Measurements from ENCODE around the gene UBAP1L. TPM values are rescaled to one million over a fixed set of nuclear protein-coding genes. Genes with fewer than 3 reads are reported as not detected.
"Not testable (repeated sequence)": the region's sequence is repeated elsewhere in the genome, so short reads cannot be mapped to it uniquely, and the experiment has no call there.

UBAP1L gene
- total RNA-seq, 1 experiment from 2014 or later: 3.0 TPM

DNA sequence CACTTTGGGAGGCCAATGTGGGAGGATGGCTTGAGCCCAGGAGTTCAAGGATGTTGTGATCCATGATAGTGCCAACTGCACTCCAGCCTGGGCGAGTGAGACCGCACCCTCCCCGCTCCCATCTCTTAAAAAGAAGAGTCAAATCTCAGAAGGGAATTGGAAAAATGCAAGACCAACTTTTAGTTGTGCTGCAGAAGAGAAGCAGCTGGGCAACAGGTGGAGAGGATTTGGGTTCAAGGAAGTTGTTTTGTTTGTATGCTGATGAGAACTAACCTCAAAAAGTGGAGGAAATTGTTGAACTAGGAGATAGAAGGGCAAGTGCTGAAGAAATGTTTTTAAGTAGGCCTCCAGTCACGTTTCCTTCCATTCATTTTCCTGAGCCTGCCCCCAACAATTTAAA is 31.4 kb upstream of the UBAP1L start:
- no peaks in the 10 kb centered on the region for H3K27me3 Mint-ChIP-seq (ENCODE audit: low read depth)
- peak overlapping the region in 1 of 3 experiments; percentile 32; a peak in 2 of 7 replicates for H3K27ac Mint-ChIP-seq
- no peak overlapping the region for H4K5ac ChIP-seq (ENCODE audit: insufficient read length, low read depth, low read length)

DNA sequence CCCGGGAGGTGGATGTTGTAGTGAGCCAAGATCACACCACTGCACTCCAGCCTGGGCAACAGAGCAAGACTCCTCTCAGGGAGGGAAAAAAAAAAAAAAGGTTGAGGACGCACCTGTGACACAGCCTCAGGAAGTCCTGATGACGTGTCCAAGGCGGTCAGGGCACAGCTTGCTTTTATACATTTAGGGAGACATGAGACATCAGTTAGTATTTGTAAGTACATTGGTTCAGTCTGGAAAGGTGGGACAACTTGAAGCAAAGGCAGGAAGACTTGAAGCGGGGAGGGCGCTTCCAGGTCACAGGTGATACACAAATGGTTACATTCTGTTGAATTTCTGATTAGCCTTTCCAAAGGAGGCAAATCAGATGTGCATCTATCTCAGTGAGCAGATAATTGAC is 23.6 kb upstream of the UBAP1L start:
- not testable (repeated sequence) for H3K4ac ChIP-seq (ENCODE audit: low read depth, low read length); H2BK15ac ChIP-seq (ENCODE audit: low read depth, low read length); H3K27ac Mint-ChIP-seq; H4K20me1 ChIP-seq (ENCODE audit: control insufficient read depth, insufficient read depth, insufficient read length); H4K5ac ChIP-seq (ENCODE audit: insufficient read length, low read depth, low read length); H2BK120ac ChIP-seq (ENCODE audit: low read depth, low read length, poor library complexity, severe bottlenecking); H3T11ph ChIP-seq (ENCODE audit: low read length); H3K4me1 ChIP-seq (ENCODE audit: insufficient read depth, low read length); H3K9ac ChIP-seq (ENCODE audit: extremely low read depth, insufficient read length, low read length); H2BK5ac ChIP-seq (ENCODE audit: insufficient read length, low read length); H3K79me1 ChIP-seq (ENCODE audit: insufficient read depth, low read depth, low read length, poor library complexity, severe bottlenecking); H3K4me2 ChIP-seq (ENCODE audit: insufficient read depth, insufficient read length, low read length); H3K4me1 Mint-ChIP-seq; H3K56ac ChIP-seq (ENCODE audit: insufficient read length, low read depth, low read length); H3K4me3 Mint-ChIP-seq; H3K18ac ChIP-seq (ENCODE audit: insufficient read length, low read depth, low read length); H2AK5ac ChIP-seq (ENCODE audit: insufficient read length, low read length); H2AFZ ChIP-seq (ENCODE audit: low read length); H3K27me3 ChIP-seq (ENCODE audit: insufficient read depth, low read length); H4K8ac ChIP-seq (replicated peaks; ENCODE audit: insufficient read length, low read depth, low read length); H3K79me2 ChIP-seq (ENCODE audit: insufficient read depth, low read length); H2BK20ac ChIP-seq (ENCODE audit: low read depth, low read length, poor library complexity, severe bottlenecking); H3K14ac ChIP-seq (ENCODE audit: insufficient read depth, low read length); H2BK12ac ChIP-seq (ENCODE audit: insufficient read length, low read depth, low read length); H4K91ac ChIP-seq (ENCODE audit: insufficient read length, low read depth, low read length); H3K23ac ChIP-seq (ENCODE audit: insufficient read length, low read depth, low read length); H3K23me2 ChIP-seq (ENCODE audit: insufficient read length, low read depth, low read length, poor library complexity, severe bottlenecking); DNase-seq; H3K27ac ChIP-seq (ENCODE audit: insufficient read length, low read depth, low read length)
- Mint-ChIP-seq H3K36me3 (ENCODE audit: insufficient read depth in 1 of 3, low read depth in 3 of 3) (peaks cover 11 to 28% (median 23%) of the 10 kb centered on the region in 3 experiments), H3K27me3 (ENCODE audit: low read depth) (peaks cover 11% of the 10 kb centered on the region), H3K9me3 (peaks cover 43 to 45% of the 10 kb centered on the region in 2 experiments)
- WGBS (ENCODE audit: extremely low coverage, insufficient read length, low lambda C conversion rate): no CpG with 5 or more reads among the region's 6 CpGs
- peaks cover 14% of the 10 kb centered on the region for H3K9me3 ChIP-seq (ENCODE audit: control insufficient read depth, low read depth, low read length)

More for the DNA sequence above, 31.4 kb upstream of the UBAP1L start:
- Histone ChIP-seq H2AFZ (ENCODE audit: low read length) (no peak overlapping the region), H3K79me2 (ENCODE audit: insufficient read depth, low read length) (no peaks in the 10 kb centered on the region), H4K91ac (ENCODE audit: insufficient read length, low read depth, low read length) (no peak overlapping the region), H3K23ac (ENCODE audit: insufficient read length, low read depth, low read length) (no peak overlapping the region), H3K27ac (ENCODE audit: insufficient read length, low read depth, low read length) (no peak overlapping the region), H2BK20ac (ENCODE audit: low read depth, low read length, poor library complexity, severe bottlenecking) (no peak overlapping the region), H3K14ac (ENCODE audit: insufficient read depth, low read length) (no peak overlapping the region), H2BK120ac (ENCODE audit: low read depth, low read length, poor library complexity, severe bottlenecking) (no peak overlapping the region), H3K9me3 (ENCODE audit: control insufficient read depth, low read depth, low read length) (no peaks in the 10 kb centered on the region), H3K79me1 (ENCODE audit: insufficient read depth, low read depth, low read length, poor library complexity, severe bottlenecking) (no peaks in the 10 kb centered on the region), H3K4me2 (ENCODE audit: insufficient read depth, insufficient read length, low read length) (no peak overlapping the region), H4K20me1 (ENCODE audit: control insufficient read depth, insufficient read depth, insufficient read length) (no peaks in the 10 kb centered on the region), H2BK15ac (ENCODE audit: low read depth, low read length) (no peak overlapping the region), H3K23me2 (ENCODE audit: insufficient read length, low read depth, low read length, poor library complexity, severe bottlenecking) (no peaks in the 10 kb centered on the region), H3T11ph (ENCODE audit: low read length) (no peak overlapping the region), H3K4me1 (ENCODE audit: insufficient read depth, low read length) (no peaks in the 10 kb centered on the region), H3K56ac (ENCODE audit: insufficient read length, low read depth, low read length) (no peak overlapping the region), H3K4ac (ENCODE audit: low read depth, low read length) (no peak overlapping the region), H2BK5ac (ENCODE audit: insufficient read length, low read length) (no peak overlapping the region), H3K18ac (ENCODE audit: insufficient read length, low read depth, low read length) (no peak overlapping the region), H4K8ac (replicated peaks; ENCODE audit: insufficient read length, low read depth, low read length) (no peak overlapping the region), H2AK5ac (ENCODE audit: insufficient read length, low read length) (no peak overlapping the region), H3K27me3 (ENCODE audit: insufficient read depth, low read length) (no peaks in the 10 kb centered on the region), H2BK12ac (ENCODE audit: insufficient read length, low read depth, low read length) (no peak overlapping the region), H3K9ac (ENCODE audit: extremely low read depth, insufficient read length, low read length) (no peak overlapping the region)
- Mint-ChIP-seq H3K4me1 (no peaks in the 10 kb centered on the region), H3K36me3 (ENCODE audit: insufficient read depth in 1 of 3, low read depth in 3 of 3) (peaks cover 0 to 15% (median 6%) of the 10 kb centered on the region in 3 experiments; a peak in 5 of 7 replicates), H3K4me3 (no peak overlapping the region), H3K9me3 (no peaks in the 10 kb centered on the region)
- TF ChIP-seq, protein P1, sequence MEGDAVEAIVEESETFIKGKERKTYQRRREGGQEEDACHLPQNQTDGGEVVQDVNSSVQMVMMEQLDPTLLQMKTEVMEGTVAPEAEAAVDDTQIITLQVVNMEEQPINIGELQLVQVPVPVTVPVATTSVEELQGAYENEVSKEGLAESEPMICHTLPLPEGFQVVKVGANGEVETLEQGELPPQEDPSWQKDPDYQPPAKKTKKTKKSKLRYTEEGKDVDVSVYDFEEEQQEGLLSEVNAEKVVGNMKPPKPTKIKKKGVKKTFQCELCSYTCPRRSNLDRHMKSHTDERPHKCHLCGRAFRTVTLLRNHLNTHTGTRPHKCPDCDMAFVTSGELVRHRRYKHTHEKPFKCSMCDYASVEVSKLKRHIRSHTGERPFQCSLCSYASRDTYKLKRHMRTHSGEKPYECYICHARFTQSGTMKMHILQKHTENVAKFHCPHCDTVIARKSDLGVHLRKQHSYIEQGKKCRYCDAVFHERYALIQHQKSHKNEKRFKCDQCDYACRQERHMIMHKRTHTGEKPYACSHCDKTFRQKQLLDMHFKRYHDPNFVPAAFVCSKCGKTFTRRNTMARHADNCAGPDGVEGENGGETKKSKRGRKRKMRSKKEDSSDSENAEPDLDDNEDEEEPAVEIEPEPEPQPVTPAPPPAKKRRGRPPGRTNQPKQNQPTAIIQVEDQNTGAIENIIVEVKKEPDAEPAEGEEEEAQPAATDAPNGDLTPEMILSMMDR (conservative IDR thresholded peaks at IDR 0.05): no peak
- no peak for DNase-seq
- no CpG with 5 or more reads among the region's 4 CpGs for WGBS (ENCODE audit: extremely low coverage, insufficient read length, low lambda C conversion rate)

Data from H9 (cell line).